ENCODE data around the gene CARMIL3.

The CARMIL3 gene

DNA sequence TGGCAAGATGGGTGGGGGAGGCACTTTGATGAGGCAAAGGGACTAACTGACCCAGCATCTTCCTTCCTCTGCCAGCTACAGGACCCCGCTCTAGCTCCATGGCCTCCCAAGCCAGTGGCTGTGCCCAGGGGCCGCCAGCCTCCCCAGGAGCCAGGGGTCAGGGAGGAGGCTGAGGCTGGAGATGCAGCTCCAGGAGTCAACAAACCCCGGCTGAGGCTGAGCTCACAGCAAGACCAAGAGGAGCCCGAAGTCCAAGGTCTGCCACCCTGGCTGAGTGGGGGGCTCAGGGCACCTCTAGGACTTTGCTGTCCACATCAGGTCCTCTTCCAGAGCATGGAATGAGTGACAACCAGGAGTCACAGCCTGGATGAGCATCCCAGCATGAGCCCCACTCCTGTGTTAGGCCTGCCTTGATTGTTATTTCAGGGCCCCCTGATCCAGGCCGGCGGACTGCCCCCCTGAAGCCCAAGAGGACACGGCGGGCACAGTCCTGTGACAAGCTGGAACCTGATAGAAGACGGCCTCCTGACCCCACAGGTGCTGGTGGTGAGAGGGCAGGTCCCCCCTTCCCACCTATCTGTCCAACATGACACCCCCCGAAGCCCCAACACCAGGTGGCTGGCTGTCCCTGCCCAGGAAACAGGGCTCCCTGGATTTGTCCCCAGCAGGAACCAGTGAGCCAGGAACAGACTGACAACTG is 17.1 kb downstream of the CARMIL3 start:
- Histone ChIP-seq H3K36me3 (ENCODE audit: control insufficient read depth in 5 of 5, insufficient read depth in 5 of 5, low read length in 5 of 5) (no peaks in the 10 kb centered on the region), H3K4me3 (ENCODE audit: low read depth in 1 of 5, low read length in 5 of 5) (no peak overlapping the region), H3K27ac (ENCODE audit: low read depth, low read length) (no peak overlapping the region), H3K9me3 (ENCODE audit: control insufficient read depth in 5 of 5, low read length in 5 of 5) (no peaks in the 10 kb centered on the region), H3K9ac (ENCODE audit: low read length in 5 of 5) (no peak overlapping the region), H3K4me1 (ENCODE audit: control insufficient read depth in 5 of 5, insufficient read depth in 5 of 5, low read length in 5 of 5) (peaks cover 0 to 8% (median 0%) of the 10 kb centered on the region in 5 donors), H3K27me3 (ENCODE audit: control insufficient read depth in 5 of 5, insufficient read depth in 4 of 5, low read length in 5 of 5) (peaks cover 14 to 29% (median 22%) of the 10 kb centered on the region in 5 donors)

DNA sequence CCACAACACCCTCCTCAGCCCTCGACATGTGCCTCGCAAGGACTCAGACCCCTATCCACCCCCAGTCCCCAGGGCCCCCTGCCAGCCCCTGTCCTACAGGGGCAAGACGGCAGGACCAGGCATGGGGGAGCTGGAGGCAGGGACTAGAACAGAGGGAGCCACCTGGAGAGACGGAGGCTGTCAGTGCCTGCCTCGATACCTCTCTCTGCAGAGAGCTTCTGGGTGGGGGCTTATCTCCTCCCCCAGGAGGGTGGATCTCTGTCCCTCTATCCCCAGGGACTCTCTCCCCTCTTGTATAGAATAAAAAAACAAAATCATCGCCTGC is 17.6 kb downstream of the CARMIL3 start:
- Histone ChIP-seq H3K36me3 (ENCODE audit: control insufficient read depth in 5 of 5, insufficient read depth in 5 of 5, low read length in 5 of 5) (no peaks in the 10 kb centered on the region), H3K4me1 (ENCODE audit: control insufficient read depth in 5 of 5, insufficient read depth in 5 of 5, low read length in 5 of 5) (peaks cover 0 to 8% (median 0%) of the 10 kb centered on the region in 5 donors), H3K27me3 (ENCODE audit: control insufficient read depth in 5 of 5, insufficient read depth in 4 of 5, low read length in 5 of 5) (peaks cover 15 to 29% (median 22%) of the 10 kb centered on the region in 5 donors), H3K9me3 (ENCODE audit: control insufficient read depth in 5 of 5, low read length in 5 of 5) (no peaks in the 10 kb centered on the region), H3K9ac (ENCODE audit: low read length in 5 of 5) (no peak overlapping the region), H3K27ac (ENCODE audit: low read depth, low read length) (no peak overlapping the region), H3K4me3 (ENCODE audit: low read depth in 1 of 5, low read length in 5 of 5) (no peak overlapping the region)

GRCh38 chr14:24070285-24071143 is 18.7 kb downstream of the CARMIL3 start:
- no peak overlapping the region for H3K4me3 ChIP-seq (ENCODE audit: low read depth in 1 of 5, low read length in 5 of 5)

DNA sequence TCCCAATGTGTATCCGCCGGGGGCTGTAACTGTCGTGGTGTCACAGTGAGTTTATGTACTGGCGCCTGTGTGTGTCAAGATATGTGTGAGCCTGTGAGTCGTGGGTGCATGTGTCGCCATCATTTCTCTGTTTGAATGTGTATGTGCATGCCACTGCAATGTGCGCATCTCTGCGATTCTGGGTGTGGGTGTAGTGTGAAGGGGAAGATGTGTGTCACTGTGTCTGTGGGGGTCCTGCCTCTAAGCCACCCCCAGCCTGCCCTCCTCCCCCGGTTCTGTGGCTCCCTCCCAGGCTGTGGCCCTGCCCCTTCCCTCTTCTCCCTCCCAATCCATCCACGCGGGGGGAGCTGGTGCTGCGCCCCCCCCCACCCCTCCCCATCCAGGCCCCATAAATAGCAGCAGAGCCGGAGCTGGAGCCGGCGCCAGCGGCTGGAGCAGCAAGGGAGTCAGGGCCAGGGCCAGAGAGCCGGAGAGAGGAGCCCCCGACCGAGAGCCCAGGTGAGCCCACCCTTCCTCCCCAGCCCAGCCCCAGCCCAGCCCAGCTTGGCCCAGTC is 19.4 kb downstream of the CARMIL3 start, which contains the start of gene CPNE6:
CPNE6 (plus strand) TSS at position 419 of the 554 bp plus-strand sequence. CDS start 1,375 bp downstream, outside the sequence.
- H3K9ac ChIP-seq (ENCODE audit: low read length in 5 of 5) = no peak within 1 kb of the TSS
- H3K4me3 ChIP-seq (ENCODE audit: low read depth in 1 of 5, low read length in 5 of 5) = no peak within 1 kb of the TSS
- H3K4me1 ChIP-seq (ENCODE audit: control insufficient read depth in 5 of 5, insufficient read depth in 5 of 5, low read length in 5 of 5) = peaks cover 0 to 8% (median 0%) of the 10 kb centered on the region in 5 donors
- H3K27ac ChIP-seq (ENCODE audit: low read depth, low read length) = no peak within 1 kb of the TSS
- peaks cover 19 to 29% (median 23%) of the 10 kb centered on the region in 5 donors for H3K27me3 ChIP-seq (ENCODE audit: control insufficient read depth in 5 of 5, insufficient read depth in 4 of 5, low read length in 5 of 5)
- no peaks in the 10 kb centered on the region for H3K36me3 ChIP-seq (ENCODE audit: control insufficient read depth in 5 of 5, insufficient read depth in 5 of 5, low read length in 5 of 5)
- no peaks in the 10 kb centered on the region for H3K9me3 ChIP-seq (ENCODE audit: control insufficient read depth in 5 of 5, low read length in 5 of 5)

More at GRCh38 chr14:24070285-24071143, 18.7 kb downstream of the CARMIL3 start:
- H3K36me3 ChIP-seq (ENCODE audit: control insufficient read depth in 5 of 5, insufficient read depth in 5 of 5, low read length in 5 of 5) = no peaks in the 10 kb centered on the region
- H3K9ac ChIP-seq (ENCODE audit: low read length in 5 of 5) = no peak overlapping the region
- no peak overlapping the region for H3K27ac ChIP-seq (ENCODE audit: low read depth, low read length)
- no peaks in the 10 kb centered on the region for H3K9me3 ChIP-seq (ENCODE audit: control insufficient read depth in 5 of 5, low read length in 5 of 5)
- peaks cover 0 to 8% (median 0%) of the 10 kb centered on the region in 5 donors for H3K4me1 ChIP-seq (ENCODE audit: control insufficient read depth in 5 of 5, insufficient read depth in 5 of 5, low read length in 5 of 5)
- peaks cover 18 to 29% (median 22%) of the 10 kb centered on the region in 5 donors for H3K27me3 ChIP-seq (ENCODE audit: control insufficient read depth in 5 of 5, insufficient read depth in 4 of 5, low read length in 5 of 5)

DNA sequence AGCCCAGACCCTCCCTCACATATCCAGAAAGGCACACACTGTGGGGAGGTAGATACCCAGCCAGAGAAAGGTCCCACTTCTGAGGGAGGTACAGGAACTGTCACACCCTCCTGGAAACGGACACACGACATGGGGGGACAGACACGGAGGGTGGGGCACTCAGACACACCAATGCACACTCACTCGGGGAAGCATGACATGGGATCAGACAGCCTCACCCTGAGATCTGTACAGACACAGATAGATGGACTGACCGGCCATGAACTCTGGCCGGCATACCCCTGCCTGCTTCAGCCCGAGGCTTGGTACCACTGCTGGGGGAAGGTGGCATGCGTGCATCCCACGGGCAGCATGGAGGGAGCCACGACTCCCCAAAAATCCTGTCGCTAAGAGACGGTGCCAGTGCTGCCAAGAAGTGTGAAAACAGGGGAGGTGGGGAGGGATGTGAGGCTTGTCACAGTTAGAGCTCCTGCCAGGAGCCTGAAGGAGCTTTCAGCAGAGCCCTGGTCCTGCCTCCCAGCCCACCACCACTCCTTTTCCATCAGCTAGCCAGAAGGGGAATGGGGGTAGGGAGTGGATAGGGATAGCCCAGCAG is 20.1 kb downstream of the CARMIL3 start:
- no peak overlapping the region for H3K27ac ChIP-seq (ENCODE audit: low read depth, low read length)
- H3K9ac ChIP-seq (ENCODE audit: low read length in 5 of 5) = no peak overlapping the region
- H3K27me3 ChIP-seq (ENCODE audit: control insufficient read depth in 5 of 5, insufficient read depth in 4 of 5, low read length in 5 of 5) = peaks cover 19 to 30% (median 27%) of the 10 kb centered on the region in 5 donors
- H3K36me3 ChIP-seq (ENCODE audit: control insufficient read depth in 5 of 5, insufficient read depth in 5 of 5, low read length in 5 of 5) = no peaks in the 10 kb centered on the region
- H3K4me1 ChIP-seq (ENCODE audit: control insufficient read depth in 5 of 5, insufficient read depth in 5 of 5, low read length in 5 of 5) = peaks cover 0 to 8% (median 0%) of the 10 kb centered on the region in 5 donors
- no peak overlapping the region for H3K4me3 ChIP-seq (ENCODE audit: low read depth in 1 of 5, low read length in 5 of 5)
- H3K9me3 ChIP-seq (ENCODE audit: control insufficient read depth in 5 of 5, low read length in 5 of 5) = no peaks in the 10 kb centered on the region

- peaks cover 0 to 5% (median 0%) of the 10 kb centered on the region in 5 donors for H3K4me1 ChIP-seq (ENCODE audit: control insufficient read depth in 5 of 5, insufficient read depth in 5 of 5, low read length in 5 of 5)
- no peaks in the 10 kb centered on the region for H3K9me3 ChIP-seq (ENCODE audit: control insufficient read depth in 5 of 5, low read length in 5 of 5)
- no peak overlapping the region for H3K27ac ChIP-seq (ENCODE audit: low read depth, low read length)
- H3K9ac ChIP-seq (ENCODE audit: low read length in 5 of 5) = no peak overlapping the region
- H3K27me3 ChIP-seq (ENCODE audit: control insufficient read depth in 5 of 5, insufficient read depth in 4 of 5, low read length in 5 of 5) = peaks cover 19 to 35% (median 27%) of the 10 kb centered on the region in 5 donors
- H3K36me3 ChIP-seq (ENCODE audit: control insufficient read depth in 5 of 5, insufficient read depth in 5 of 5, low read length in 5 of 5) = no peaks in the 10 kb centered on the region
- H3K4me3 ChIP-seq (ENCODE audit: low read depth in 1 of 5, low read length in 5 of 5) = no peak overlapping the region
Observed at GRCh38 chr14:24072436-24072835, 20.6 kb downstream of the CARMIL3 start.

- Histone ChIP-seq H3K9ac (ENCODE audit: low read length in 5 of 5) (no peak overlapping the region), H3K4me3 (ENCODE audit: low read depth in 1 of 5, low read length in 5 of 5) (no peak overlapping the region), H3K4me1 (ENCODE audit: control insufficient read depth in 5 of 5, insufficient read depth in 5 of 5, low read length in 5 of 5) (no peaks in the 10 kb centered on the region)
Observed at GRCh38 chr14:24072881-24073877, 21.4 kb downstream of the CARMIL3 start.

GRCh38 chr14:24074625-24075484 is 23.0 kb downstream of the CARMIL3 start:
- no peak overlapping the region for H3K4me3 ChIP-seq (ENCODE audit: low read depth in 1 of 5, low read length in 5 of 5)
- H3K27me3 ChIP-seq (ENCODE audit: control insufficient read depth in 5 of 5, insufficient read depth in 4 of 5, low read length in 5 of 5) = peaks cover 19 to 37% (median 27%) of the 10 kb centered on the region in 5 donors
- H3K4me1 ChIP-seq (ENCODE audit: control insufficient read depth in 5 of 5, insufficient read depth in 5 of 5, low read length in 5 of 5) = no peaks in the 10 kb centered on the region
- no peak overlapping the region for H3K27ac ChIP-seq (ENCODE audit: low read depth, low read length)
- no peak overlapping the region for H3K9ac ChIP-seq (ENCODE audit: low read length in 5 of 5)
- no peaks in the 10 kb centered on the region for H3K9me3 ChIP-seq (ENCODE audit: control insufficient read depth in 5 of 5, low read length in 5 of 5)
- H3K36me3 ChIP-seq (ENCODE audit: control insufficient read depth in 5 of 5, insufficient read depth in 5 of 5, low read length in 5 of 5) = no peaks in the 10 kb centered on the region

More at GRCh38 chr14:24072881-24073877, 21.4 kb downstream of the CARMIL3 start:
- no peak overlapping the region for H3K27ac ChIP-seq (ENCODE audit: low read depth, low read length)
- no peaks in the 10 kb centered on the region for H3K9me3 ChIP-seq (ENCODE audit: control insufficient read depth in 5 of 5, low read length in 5 of 5)
- H3K36me3 ChIP-seq (ENCODE audit: control insufficient read depth in 5 of 5, insufficient read depth in 5 of 5, low read length in 5 of 5) = no peaks in the 10 kb centered on the region
- peaks cover 19 to 37% (median 27%) of the 10 kb centered on the region in 5 donors for H3K27me3 ChIP-seq (ENCODE audit: control insufficient read depth in 5 of 5, insufficient read depth in 4 of 5, low read length in 5 of 5)
